Hypothalamus (tissue), 51 donors: ENCODE measurements around the gene UTS2R.
"Not testable (repeated sequence)": the region's sequence is repeated elsewhere in the genome, so short reads cannot be mapped to it uniquely, and the experiment has no call there.

ENCODE experiments used
- DNase-seq, 51 donors: peaks; one replicate each; lab custom pipeline; 2025; lab: John Stamatoyannopoulos, UW

Gene UTS2R

GRCh38 chr17:82333279-82334171 is 38.0 kb upstream of the UTS2R start, which contains the start of gene SECTM1:
TSS of gene SECTM1 (minus strand) at chr17:82333766. CDS start at chr17:82327240, 6,526 bp downstream.
- peak in 1 of 51 donors; percentile 13 for DNase-seq

GRCh38 chr17:82334204-82334621 is 37.4 kb upstream of the UTS2R start:
- no peak for DNase-seq

DNA sequence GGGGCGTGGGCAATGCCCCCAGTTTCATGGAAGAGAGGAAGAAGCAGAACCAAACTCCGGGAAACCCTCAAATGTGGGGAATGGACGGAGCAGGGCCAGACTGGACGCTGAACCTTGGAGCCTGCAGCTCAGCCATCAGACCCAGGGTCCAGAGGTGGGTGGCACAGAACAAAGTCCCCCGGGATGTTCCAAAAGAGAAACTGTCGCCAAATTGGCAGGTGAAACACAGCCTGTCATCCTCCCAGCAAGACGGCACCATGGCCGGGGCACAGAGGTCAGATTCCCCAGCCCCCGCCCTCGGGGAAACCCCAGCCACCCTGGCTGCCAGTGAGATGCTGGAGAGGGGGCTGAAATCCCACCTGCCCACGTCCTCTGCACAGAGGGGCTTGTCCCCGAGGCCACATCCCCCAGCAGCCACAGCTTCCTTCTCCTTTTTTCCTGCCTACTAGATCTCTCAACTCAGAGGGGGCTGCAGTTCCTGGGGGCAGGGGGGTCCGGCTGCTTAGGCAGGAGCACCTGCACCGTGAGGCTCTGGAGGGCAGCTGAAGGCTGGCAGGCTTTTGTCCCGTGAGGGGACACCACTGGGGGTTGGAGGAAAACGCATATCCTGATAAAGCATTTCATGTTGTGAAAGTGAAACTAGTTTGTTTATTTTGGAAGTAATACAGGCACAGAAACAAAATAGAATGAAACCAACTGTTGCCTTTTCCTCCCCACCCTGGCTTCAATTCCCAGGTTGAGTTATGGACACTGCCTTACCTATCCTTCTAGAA is 36.8 kb upstream of the UTS2R start:
- DNase-seq, result no peak

DNA sequence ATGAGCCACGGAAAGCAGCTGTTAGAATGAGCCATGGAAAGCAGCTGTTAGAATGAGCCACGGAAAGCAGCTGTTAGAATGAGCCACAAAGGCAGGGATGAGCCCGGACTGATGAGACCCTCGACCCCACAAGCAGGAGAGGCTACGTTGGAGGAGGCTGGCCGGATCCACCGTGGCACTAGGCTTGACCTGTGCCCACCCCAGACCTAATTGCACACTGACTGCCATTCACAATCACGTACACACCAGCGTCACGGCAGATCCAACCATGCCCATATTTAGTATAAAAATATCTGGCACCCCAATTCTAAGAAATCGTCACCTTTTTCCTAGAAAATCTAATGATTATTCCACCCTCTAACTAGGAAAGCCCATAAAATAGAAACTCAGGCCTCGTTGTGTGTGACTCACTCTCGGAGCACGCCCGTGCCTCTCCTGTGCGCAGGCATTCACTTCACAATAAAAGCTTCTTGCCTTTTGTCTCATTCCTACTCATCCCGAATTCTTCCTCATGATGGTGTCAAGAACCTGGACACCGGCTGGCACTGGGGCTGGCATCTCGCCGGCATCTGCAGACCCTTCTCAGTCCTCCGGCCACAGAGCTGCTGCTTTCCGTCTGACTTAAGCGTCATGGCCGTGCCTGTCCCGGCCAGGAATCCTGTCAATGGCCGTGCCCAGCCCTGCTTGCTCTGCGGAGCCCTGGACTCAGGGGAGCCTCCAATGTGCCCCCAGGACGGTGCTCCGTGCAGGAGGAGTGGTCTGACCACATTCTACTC is 32.5 kb upstream of the UTS2R start:
- DNase-seq, result peak in 4 of 51 donors; percentile 12 to 22 (median 16)

DNA sequence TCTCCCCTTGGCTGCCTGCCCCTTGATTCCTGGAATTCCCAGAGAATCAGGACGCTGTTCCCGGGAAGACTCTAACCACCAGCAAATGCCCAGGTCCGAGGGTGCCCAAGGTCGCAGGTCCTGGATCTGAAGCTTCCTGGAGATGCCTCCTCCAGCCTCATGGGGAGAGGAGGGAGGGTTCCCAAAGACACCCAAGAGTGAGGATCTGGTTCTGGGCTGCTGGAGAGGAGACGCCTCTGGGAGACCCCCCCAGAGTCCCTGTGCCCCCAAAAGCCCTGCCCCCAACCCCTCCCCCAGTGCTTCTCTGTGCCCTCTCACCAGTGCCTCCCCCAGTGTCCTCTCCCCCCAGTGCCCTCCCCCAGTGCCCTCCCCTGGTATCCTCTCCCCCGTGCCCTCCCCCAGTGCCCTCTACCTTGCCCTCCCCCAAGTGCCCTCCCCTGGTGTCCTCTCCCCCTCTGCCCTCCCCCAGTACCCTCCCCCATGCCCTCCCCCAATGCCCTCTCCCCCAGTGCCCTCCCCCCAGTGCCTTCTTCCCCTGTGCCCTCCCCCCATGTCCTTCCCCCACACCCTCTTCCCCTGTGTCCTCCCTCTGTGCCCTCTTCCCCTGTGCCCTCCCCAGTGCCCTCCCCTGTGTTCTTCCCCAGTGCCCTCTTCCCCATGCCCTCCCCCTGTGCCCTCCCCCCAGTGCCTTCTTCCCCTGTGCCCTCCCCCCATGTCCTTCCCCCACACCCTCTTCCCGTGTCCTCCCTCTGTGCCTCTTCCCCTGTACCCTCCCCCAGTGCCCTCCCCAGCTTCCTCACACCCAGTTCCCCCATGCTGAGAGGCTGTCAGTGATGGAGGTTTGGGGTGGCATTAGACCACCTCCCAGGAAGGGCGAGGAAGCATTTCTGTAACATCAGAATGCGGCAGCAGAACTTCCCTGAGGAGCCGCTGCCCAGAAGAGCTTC is 31.7 kb upstream of the UTS2R start:
- DNase-seq, result no peak

DNA sequence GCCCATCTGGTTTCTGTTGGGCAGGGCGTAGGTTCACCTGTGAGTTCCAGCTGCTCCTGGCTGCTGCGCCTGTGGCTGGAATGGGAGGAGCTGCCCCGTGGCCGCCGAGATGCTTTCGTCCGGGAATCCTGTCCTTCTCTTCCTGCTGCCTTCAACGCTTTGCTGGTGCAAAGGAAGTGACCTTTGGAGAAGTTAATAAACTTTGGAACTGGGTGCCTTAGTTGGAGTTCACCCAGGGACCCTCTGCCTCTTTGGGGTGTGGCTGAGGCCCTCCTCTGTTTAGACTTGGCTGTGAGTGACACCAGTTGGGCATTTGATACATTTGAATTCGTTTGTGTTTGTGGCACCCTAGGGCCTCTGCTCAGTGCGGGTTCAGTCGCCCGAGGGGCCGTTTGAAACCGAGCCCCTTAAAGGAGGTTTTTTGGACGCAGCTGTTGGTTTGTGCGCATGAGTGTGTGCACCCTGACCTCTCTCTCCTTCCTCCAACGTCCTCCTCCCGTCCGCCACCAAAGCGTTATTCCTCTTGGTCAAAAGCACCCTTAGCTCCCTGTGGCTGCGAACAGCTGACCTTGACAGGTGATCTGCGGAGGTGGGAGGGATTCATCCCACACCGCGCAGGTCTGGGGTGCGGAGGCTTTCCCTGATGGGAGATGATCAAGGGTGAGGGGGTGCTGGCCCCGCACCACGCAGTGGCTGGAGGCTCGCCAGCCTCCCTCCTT is 29.0 kb upstream of the UTS2R start:
- DNase-seq, result no peak

- no peak for DNase-seq
These were observed 28.0 kb upstream of the UTS2R start for GRCh38 chr17:82343560-82343959.

- DNase-seq, result no peak
These were observed 27.2 kb upstream of the UTS2R start for GRCh38 chr17:82344175-82344907.

DNA sequence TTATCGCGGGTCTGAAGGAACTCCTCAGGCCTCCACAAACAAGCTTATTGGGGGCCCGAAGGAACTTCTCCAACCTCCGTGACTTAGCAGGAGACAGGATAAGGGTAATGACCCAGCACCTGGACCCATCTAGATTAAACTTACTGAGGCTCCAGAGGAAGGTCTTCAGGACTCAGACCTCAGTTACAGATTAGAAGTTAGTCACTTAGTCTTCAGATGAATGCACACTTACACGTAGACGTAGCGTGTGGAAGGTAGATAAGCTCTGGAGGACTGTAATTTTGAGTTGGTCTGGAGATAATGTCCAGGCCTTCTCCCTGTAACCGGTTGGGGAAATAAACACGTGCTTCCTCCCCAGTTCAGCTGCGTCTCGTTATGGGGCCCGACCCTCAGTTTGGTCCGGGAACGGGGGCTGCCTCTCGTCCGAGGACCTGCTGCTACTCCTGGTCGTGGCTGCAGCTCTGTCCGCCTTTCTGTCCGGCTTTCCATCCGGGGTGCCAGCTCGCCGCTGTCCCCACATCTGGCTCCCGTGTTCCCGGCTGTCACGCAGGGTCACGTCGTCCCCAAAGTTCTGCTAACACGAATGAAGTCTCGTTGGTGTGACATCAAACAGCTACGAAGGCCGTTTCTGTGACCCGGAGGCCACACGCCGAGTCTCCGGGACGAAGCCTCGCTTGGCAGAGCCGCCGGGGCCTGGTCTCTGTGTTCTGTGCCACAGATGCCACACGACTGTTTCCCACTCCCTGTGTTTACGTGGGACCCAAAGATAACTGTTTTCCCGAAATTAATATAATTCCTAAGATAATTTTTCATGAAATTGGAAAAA is 26.2 kb upstream of the UTS2R start:
- DNase-seq, result no peak

DNA sequence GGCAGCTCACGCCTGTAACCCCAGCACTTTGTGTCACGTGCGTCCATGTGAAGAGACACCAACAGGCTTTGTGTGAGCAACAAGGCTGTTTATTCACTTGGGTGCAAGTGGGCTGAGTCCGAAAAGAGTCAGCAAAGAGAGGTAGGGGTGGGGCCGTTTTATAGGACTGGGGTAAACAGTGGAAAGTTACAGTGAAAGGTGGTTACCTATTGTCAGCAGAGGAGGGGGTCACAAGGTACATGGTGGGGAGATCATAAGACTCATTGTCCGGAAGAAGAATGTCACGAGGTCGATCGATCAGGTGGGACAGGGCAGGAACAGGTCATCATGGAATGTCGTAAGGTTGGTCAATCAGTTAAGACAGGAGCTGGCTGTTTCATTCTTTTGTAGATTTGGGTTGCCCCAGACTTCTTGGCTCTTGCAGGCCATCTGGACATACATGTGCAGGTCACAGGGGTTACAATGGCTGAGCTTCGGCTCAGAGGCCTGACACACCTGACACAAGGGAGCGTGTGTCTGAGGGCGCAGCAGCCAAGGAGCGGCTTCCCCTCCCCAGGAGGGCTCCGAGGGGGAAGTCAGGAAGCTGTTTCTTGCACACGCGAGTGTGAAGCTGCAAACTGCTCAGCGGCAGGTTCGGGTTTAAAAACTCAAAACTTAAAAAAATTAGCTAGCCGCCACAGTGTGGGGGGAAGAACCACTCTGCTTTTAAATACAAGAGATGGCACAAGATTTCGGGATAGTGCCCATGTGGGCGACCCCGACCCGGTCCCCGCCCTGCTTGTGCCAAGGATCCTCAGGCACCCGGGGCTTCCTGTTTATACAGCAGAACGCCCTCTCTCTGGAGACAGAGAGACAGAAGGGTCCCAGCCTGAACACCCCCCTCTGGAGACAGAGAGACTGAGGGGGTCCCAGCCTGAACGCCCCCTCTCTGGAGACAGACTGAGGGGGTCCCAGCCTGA is 24.9 kb upstream of the UTS2R start:
- no peak for DNase-seq

DNA sequence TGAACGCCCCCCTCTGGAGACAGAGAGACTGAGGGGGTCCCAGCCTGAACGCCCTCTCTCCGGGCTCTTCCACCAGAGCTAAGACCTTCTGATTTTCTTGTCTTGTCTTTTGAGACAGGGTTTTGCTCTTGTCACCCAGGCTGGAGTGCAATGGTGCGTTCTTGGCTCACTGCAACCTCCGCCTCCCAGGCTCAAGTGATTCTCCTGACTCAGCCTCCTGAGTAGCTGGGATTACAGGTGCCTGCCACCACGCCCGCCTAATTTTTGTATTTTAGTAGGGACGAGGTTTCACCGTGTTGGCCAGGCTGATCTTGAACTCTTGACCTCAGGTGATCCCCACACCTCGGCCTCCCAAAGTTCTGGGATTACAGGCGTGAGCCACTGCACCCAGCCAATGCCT is 23.6 kb upstream of the UTS2R start:
- DNase-seq, result not testable (repeated sequence)

- DNase-seq, result no peak
These were observed 23.1 kb upstream of the UTS2R start for GRCh38 chr17:82348434-82348833.

GRCh38 chr17:82348866-82349265 is 22.7 kb upstream of the UTS2R start:
- DNase-seq, result no peak

- no peak for DNase-seq
These were observed 22.3 kb upstream of the UTS2R start for GRCh38 chr17:82349287-82349701.

DNA sequence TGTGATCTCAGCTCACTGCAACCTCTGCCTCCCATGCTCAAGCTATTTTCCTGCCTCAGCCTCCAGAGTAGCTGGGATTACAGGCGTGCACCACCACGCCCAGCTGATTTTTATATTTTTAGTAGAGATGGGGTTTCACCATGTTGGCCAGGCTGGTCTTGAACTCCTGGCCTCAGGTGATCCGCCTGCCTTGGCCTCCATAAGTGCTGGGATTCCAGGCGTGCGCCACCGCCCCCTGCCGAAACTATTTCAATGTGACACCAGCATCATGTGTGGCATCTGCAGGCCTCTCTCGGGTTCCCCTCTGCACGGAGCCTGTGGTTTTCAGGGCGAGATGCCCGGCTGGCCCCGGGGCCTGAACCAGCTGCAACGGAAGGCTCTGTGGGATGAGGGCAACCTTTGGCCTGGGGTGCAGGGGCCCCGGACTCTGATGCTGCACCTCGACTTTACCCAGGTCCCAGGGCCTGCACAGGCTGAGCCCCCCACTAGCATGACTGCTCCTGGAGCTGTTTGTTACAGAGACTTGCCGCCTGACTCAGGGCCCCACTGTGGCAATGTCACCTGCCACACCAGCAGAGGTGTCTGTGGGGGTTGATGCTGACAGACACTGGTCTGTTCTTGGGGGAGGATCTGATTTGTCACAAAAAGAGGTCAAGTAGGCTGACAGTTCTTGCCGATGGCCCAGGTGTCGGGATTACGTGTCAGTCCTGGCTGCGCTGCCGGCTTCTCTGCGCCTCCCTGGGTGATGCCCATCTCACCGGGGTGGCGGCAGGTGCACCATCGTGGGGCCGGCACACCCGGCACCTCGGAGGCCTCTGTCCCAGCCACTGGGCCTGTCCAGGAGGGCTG is 21.2 kb upstream of the UTS2R start:
- DNase-seq, result no peak
